IPS-18c (cell line): ENCODE measurements around the gene NR3C1.
"Not testable (repeated sequence)": the region's sequence is repeated elsewhere in the genome, so short reads cannot be mapped to it uniquely, and the experiment has no call there.

ENCODE experiments used
- H3K4me3 ChIP-seq: 2 replicates; pipeline ENCODE4 v1.7.0; 2013; ENCODE audit warnings: low read depth, mild to moderate bottlenecking, low read length, moderate library complexity; ENCODE audit not compliant: insufficient read depth
- H3K9me3 ChIP-seq: one replicate; pipeline ENCODE4 v1.6.1; 2013; ENCODE audit warnings: mild to moderate bottlenecking, low read length, moderate library complexity; ENCODE audit not compliant: control insufficient read depth, insufficient read depth

Gene NR3C1

DNA sequence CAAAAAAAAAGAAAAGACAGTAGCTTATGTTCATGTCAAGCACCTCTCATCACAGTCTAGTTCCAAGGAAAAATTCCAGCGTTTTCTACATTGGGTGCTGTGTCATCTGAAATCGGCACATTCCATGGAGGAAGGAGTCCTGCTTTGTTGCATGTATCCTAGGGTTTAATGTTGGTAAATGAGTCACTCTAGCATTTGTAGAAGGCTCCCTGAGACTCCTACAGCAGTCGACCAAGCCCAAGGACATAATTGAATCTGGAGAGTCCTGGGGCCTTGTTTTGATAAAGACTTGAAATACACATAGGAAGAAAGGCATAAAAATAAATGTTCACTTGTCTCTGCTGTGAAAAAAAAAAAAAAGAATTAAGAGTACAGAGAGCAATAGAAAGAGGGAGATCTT is 69.1 kb downstream of the NR3C1 start:
- not testable (repeated sequence) for H3K4me3 ChIP-seq, H3K9me3 ChIP-seq

- no peaks in the 10 kb centered on the region for H3K9me3 ChIP-seq
- no peak overlapping the region for H3K4me3 ChIP-seq
These were observed 71.5 kb downstream of the NR3C1 start for GRCh38 chr5:143331956-143332355.

DNA sequence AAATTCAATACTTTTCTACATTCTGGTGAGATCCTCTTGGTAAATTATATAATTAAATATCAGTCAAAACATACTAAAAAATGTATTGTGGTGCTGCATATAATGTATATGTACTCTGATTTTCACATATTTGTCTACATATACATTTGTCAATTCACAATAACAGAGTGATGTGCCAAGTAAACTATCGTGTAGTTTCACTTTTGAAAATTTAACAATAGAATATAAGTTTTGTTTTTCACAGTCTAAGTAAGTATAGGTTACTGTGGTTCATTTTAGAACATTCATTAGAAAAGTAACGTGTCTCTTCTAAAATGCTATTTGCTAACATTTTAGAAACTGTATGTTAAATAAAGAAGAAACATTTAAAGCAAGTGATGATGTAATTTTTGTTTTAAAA is 73.6 kb downstream of the NR3C1 start:
- H3K4me3 ChIP-seq = no peak overlapping the region
- H3K9me3 ChIP-seq = no peaks in the 10 kb centered on the region

- no peaks in the 10 kb centered on the region for H3K9me3 ChIP-seq
- H3K4me3 ChIP-seq = no peak overlapping the region
These were observed 74.8 kb downstream of the NR3C1 start for GRCh38 chr5:143328589-143329220.

GRCh38 chr5:143325086-143325485 is 78.4 kb downstream of the NR3C1 start:
- H3K4me3 ChIP-seq, H3K9me3 ChIP-seq: not testable (repeated sequence)

DNA sequence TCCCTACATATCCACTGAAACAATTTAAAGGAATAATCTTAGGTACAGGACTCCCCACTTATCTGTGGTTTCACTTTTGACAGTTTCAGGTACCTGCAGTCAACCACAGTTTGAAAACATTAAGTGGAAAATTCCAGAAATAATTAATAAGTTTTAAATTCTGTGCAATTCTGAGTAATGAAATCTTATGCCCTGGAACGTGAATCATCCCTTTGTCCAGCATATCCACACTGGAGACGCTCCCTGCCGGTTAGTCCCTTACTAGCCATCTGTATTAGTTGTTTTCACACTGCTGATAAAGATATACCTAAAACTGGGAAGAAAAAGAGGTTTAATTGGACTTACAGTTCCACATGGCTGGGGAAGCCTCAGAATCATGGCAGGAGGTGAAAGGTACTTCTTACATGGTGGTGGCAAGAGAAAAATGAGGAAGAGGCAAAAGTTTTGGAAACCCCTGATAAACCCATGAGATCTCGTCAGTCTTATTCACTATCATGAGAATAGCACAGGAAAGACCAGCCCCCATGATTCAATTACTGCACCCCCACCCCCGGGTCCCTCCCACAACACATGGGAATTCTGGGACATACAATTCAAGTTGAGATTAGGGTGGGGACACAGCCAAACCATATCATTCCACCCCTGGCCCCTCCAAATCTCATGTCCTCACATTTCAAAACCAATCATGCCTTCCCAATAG is 80.4 kb downstream of the NR3C1 start:
- H3K4me3 ChIP-seq, H3K9me3 ChIP-seq: not testable (repeated sequence)

DNA sequence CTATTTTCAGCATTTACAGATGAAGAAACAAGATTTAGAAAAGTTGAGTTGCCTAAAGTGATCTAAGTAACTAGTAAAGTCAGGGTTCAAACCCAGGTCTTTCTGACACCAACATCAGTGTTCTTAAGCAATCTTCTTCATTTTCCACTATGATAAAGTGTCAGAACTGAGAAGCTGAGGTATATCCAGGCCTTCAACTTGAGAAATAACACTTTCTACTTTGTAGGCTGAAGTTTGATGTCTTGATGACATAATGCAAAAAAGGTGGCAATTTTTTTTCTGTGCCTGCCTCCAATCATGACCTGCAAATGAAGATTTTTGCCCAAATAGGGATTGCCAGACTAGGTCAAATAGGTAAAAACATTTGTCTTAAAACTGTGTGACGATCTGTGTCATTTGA is 81.3 kb downstream of the NR3C1 start:
- H3K9me3 ChIP-seq = no peaks in the 10 kb centered on the region

GRCh38 chr5:143319437-143320227 is 83.9 kb downstream of the NR3C1 start:
- H3K4me3 ChIP-seq = no peak overlapping the region

More for the DNA sequence above, 81.3 kb downstream of the NR3C1 start:
- no peak overlapping the region for H3K4me3 ChIP-seq

GRCh38 chr5:143318833-143319232 is 84.7 kb downstream of the NR3C1 start:
- no peaks in the 10 kb centered on the region for H3K9me3 ChIP-seq
- H3K4me3 ChIP-seq = no peak overlapping the region

More at GRCh38 chr5:143319437-143320227, 83.9 kb downstream of the NR3C1 start:
- no peaks in the 10 kb centered on the region for H3K9me3 ChIP-seq

DNA sequence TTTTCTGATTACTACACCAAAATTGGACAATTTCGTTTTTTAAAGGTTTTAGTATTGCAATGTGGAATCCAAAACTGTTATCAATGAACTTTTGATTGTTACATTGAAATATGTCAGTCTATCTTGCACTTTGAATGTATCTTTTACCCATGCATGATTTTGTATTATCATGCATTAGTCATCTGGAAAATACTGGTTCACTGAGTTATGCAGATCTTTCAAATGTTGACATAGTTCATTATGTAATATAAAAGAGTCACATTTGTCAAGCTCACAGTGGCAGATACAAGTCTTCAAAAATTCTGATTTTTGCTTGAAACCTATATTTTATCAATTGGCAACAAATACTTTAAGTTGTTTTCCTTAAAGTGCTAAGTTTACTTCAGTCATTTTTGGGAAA is 85.2 kb downstream of the NR3C1 start:
- Histone ChIP-seq H3K9me3 (no peaks in the 10 kb centered on the region), H3K4me3 (no peak overlapping the region)

DNA sequence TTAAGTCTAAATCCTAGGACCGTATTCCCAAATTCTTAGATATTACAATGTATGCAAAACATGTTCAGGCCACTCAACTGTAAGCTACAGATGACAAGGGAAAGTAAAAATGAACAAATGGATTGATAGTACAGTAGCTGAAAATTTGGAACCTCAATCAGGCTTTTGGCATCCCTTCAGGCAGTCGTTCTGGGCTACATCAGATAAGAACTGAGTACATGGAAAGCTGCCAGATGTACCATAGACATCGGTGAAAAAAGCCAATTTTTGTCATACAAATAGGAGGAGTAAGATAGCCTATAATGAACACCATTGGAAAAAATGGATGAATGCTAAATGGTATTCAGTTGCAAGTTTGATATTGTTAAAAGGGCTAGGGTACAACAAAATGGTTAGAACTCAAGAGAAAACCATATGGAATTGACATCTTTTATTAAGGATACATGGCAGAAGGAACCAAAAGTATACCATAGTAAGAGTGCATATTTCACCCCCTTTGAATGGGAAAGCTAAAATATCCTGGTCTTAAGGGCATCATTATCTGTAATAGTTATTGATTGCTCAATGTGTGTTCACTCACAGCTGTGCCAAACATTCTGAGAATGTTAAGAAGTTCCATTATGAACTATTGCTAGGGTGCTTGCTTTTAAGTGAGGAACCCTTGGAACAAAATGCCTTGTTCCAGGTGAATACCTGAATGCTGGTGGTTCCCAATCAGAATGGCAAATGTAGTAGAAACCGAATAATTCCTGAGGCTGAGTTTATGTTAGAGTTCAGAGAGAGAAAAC is 86.4 kb downstream of the NR3C1 start:
- no peak overlapping the region for H3K4me3 ChIP-seq

DNA sequence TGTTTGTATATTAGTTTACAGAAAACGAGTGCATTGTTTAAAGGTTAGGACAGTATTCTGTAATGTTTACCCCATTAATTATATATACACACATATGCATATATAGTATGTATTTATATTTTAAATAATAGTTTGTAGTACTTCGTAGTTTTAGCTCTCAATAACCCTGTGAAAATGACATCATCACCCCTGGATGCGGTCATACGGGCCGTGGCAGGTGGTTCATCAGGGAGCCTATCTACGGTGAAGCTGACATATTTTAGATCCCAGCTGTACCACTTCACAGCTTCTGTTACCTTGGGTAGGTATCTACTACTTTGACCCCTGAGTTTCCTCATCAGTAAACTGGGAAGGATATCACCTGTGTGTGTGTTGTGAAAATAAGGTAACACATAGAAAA is 87.1 kb downstream of the NR3C1 start:
- no peaks in the 10 kb centered on the region for H3K9me3 ChIP-seq
- H3K4me3 ChIP-seq = no peak overlapping the region

More for the DNA sequence above, 86.4 kb downstream of the NR3C1 start:
- H3K9me3 ChIP-seq = no peaks in the 10 kb centered on the region

GRCh38 chr5:143315929-143316328 is 87.6 kb downstream of the NR3C1 start:
- H3K4me3 ChIP-seq = no peak overlapping the region
- no peaks in the 10 kb centered on the region for H3K9me3 ChIP-seq

GRCh38 chr5:143315214-143315613 is 88.3 kb downstream of the NR3C1 start:
- no peaks in the 10 kb centered on the region for H3K9me3 ChIP-seq
- H3K4me3 ChIP-seq = no peak overlapping the region

GRCh38 chr5:143314659-143315058 is 88.8 kb downstream of the NR3C1 start:
- H3K9me3 ChIP-seq = no peaks in the 10 kb centered on the region

GRCh38 chr5:143314099-143314498 is 89.4 kb downstream of the NR3C1 start:
- Histone ChIP-seq H3K4me3 (no peak overlapping the region), H3K9me3 (no peaks in the 10 kb centered on the region)

More at GRCh38 chr5:143314659-143315058, 88.8 kb downstream of the NR3C1 start:
- no peak overlapping the region for H3K4me3 ChIP-seq

DNA sequence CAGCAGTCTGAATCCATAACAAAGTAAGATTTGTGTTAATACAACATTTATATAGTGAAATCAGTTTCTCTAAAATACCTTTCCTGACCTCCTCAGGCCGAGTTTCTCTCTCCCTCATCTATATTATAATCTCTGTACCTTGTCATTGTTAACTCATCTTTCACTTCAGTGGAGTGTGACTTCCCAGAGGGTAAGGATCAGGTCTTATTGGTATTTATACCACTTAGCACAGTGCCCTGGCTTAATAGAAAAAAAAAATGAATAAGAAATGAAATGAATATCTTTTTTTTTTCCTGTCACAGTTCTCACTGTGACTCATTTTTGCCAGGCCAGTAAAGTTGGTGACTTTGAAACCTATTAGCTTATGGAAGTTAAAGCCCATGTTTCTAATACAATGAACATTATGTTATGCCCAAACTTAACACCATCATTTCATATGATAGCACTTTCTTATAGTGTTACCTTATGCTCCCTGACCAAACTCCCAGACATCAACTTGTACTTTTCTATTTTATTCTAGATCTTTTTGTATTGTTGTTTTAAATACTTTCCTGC is 90.1 kb downstream of the NR3C1 start:
- H3K4me3 ChIP-seq = no peak overlapping the region
- no peaks in the 10 kb centered on the region for H3K9me3 ChIP-seq
